OCI-LY7 (cell line): ENCODE results near the gene RFX7.

Experiments
- EZH2phosphoT487 ChIP-seq: fragments of 200-600 bp; sonication (generic); IDR thresholded peaks from 2 replicates; pipeline ENCODE4 v1.6.1; 2018; ENCODE audit warnings: low read depth, borderline replicate concordance, mild to moderate bottlenecking, mixed run types, antibody characterized with exemption, low read length, moderate library complexity, mixed read lengths
- TF ChIP-seq, protein P1 (sequence below): fragments of 200-600 bp; sonication (generic); conservative IDR thresholded peaks from 2 replicates; pipeline ENCODE4 v1.5.1; 2014; ENCODE audit warnings: mild to moderate bottlenecking, antibody characterized with exemption, low read length, moderate library complexity, mixed read lengths

GRCh38 chr15:56242576-56243162 is 1.0 kb downstream of the RFX7 start:
- TF ChIP-seq, protein P1, sequence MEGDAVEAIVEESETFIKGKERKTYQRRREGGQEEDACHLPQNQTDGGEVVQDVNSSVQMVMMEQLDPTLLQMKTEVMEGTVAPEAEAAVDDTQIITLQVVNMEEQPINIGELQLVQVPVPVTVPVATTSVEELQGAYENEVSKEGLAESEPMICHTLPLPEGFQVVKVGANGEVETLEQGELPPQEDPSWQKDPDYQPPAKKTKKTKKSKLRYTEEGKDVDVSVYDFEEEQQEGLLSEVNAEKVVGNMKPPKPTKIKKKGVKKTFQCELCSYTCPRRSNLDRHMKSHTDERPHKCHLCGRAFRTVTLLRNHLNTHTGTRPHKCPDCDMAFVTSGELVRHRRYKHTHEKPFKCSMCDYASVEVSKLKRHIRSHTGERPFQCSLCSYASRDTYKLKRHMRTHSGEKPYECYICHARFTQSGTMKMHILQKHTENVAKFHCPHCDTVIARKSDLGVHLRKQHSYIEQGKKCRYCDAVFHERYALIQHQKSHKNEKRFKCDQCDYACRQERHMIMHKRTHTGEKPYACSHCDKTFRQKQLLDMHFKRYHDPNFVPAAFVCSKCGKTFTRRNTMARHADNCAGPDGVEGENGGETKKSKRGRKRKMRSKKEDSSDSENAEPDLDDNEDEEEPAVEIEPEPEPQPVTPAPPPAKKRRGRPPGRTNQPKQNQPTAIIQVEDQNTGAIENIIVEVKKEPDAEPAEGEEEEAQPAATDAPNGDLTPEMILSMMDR, result no peak
- TF ChIP-seq EZH2phosphoT487, result no peak
